ENCODE data around the gene SCLY.

DNA sequence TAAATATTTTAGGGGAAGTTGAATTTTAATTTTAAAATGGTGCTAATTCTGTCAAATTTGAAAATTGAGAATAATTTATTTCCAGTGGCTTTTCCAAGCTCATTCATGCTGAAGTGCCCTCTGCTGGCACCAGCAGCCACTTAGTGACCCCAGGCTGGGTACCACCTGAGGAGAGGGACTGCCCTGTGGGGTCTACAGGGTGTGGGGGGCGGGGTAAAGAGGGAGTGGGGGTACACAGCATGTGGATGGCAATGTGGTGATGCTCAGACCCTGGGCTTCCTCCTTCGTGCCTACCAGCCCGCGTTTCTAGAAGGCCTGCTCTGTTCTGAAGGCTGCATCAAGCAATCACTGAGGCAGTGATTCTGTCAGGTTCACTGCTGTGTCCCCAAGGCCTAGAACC lies 45.1 kb upstream of the SCLY start:
- TF ChIP-seq RAD21 (IDR thresholded peaks at IDR 0.05; ENCODE audit: low read depth) (peak; percentile 52), POLR2AphosphoS5 (IDR thresholded peaks at IDR 0.05; ENCODE audit: low read depth, low read length) (no peak), EZH2phosphoT487 (IDR thresholded peaks at IDR 0.05; ENCODE audit: borderline replicate concordance) (no peak), POLR2A (IDR thresholded peaks at IDR 0.05; ENCODE audit: borderline replicate concordance, extremely low read depth, insufficient read depth, insufficient read length) (no peak), CEBPB (IDR thresholded peaks at IDR 0.05; ENCODE audit: low read depth) (no peak), TCF7L2 (IDR thresholded peaks at IDR 0.05; ENCODE audit: borderline replicate concordance, extremely low read depth, insufficient read depth, insufficient read length) (no peak), EZH2 (IDR thresholded peaks at IDR 0.05) (no peak), SIN3A (IDR thresholded peaks at IDR 0.05; ENCODE audit: low read depth) (no peak)
- TF ChIP-seq, protein P1, sequence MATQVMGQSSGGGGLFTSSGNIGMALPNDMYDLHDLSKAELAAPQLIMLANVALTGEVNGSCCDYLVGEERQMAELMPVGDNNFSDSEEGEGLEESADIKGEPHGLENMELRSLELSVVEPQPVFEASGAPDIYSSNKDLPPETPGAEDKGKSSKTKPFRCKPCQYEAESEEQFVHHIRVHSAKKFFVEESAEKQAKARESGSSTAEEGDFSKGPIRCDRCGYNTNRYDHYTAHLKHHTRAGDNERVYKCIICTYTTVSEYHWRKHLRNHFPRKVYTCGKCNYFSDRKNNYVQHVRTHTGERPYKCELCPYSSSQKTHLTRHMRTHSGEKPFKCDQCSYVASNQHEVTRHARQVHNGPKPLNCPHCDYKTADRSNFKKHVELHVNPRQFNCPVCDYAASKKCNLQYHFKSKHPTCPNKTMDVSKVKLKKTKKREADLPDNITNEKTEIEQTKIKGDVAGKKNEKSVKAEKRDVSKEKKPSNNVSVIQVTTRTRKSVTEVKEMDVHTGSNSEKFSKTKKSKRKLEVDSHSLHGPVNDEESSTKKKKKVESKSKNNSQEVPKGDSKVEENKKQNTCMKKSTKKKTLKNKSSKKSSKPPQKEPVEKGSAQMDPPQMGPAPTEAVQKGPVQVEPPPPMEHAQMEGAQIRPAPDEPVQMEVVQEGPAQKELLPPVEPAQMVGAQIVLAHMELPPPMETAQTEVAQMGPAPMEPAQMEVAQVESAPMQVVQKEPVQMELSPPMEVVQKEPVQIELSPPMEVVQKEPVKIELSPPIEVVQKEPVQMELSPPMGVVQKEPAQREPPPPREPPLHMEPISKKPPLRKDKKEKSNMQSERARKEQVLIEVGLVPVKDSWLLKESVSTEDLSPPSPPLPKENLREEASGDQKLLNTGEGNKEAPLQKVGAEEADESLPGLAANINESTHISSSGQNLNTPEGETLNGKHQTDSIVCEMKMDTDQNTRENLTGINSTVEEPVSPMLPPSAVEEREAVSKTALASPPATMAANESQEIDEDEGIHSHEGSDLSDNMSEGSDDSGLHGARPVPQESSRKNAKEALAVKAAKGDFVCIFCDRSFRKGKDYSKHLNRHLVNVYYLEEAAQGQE (IDR thresholded peaks at IDR 0.05; ENCODE audit: low read depth): no peak
- TF ChIP-seq, protein P2, sequence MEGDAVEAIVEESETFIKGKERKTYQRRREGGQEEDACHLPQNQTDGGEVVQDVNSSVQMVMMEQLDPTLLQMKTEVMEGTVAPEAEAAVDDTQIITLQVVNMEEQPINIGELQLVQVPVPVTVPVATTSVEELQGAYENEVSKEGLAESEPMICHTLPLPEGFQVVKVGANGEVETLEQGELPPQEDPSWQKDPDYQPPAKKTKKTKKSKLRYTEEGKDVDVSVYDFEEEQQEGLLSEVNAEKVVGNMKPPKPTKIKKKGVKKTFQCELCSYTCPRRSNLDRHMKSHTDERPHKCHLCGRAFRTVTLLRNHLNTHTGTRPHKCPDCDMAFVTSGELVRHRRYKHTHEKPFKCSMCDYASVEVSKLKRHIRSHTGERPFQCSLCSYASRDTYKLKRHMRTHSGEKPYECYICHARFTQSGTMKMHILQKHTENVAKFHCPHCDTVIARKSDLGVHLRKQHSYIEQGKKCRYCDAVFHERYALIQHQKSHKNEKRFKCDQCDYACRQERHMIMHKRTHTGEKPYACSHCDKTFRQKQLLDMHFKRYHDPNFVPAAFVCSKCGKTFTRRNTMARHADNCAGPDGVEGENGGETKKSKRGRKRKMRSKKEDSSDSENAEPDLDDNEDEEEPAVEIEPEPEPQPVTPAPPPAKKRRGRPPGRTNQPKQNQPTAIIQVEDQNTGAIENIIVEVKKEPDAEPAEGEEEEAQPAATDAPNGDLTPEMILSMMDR (IDR thresholded peaks at IDR 0.05 in 2 of 3, conservative IDR thresholded peaks at IDR 0.05 in 1 of 3; ENCODE audit: borderline replicate concordance in 1 of 3, insufficient read depth in 1 of 3, low read depth in 2 of 3, low read length in 2 of 3): peak; percentile 42 to 57 (median 53); a peak in 5 of 6 replicates
- TF ChIP-seq, protein P3, sequence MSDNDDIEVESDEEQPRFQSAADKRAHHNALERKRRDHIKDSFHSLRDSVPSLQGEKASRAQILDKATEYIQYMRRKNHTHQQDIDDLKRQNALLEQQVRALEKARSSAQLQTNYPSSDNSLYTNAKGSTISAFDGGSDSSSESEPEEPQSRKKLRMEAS (IDR thresholded peaks at IDR 0.05): no peak
- TF ChIP-seq, protein P4, sequence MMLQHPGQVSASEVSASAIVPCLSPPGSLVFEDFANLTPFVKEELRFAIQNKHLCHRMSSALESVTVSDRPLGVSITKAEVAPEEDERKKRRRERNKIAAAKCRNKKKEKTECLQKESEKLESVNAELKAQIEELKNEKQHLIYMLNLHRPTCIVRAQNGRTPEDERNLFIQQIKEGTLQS (IDR thresholded peaks at IDR 0.05): no peak
